GM19099 (cell line): ENCODE measurements around the gene PTOV1.
A peak's percentile ranks its signal among the peaks of the same experiment; 100 is the strongest.

ENCODE experiments used
- POLR2A ChIP-seq: IDR thresholded peaks from 3 replicates; pipeline ENCODE4 v1.6.1; 2011; ENCODE audit warnings: low read depth; ENCODE audit not compliant: insufficient read length; ENCODE audit errors: extremely low read depth

PTOV1 gene

GRCh38 chr19:49890349-49891311 lies 39.7 kb downstream of the PTOV1 start:
- no peak for TF ChIP-seq POLR2A

- TF ChIP-seq POLR2A = no peak
Measured at GRCh38 chr19:49891393-49891792, 40.4 kb downstream of the PTOV1 start.

GRCh38 chr19:49892716-49893115 lies 41.8 kb downstream of the PTOV1 start:
- TF ChIP-seq POLR2A = no peak

GRCh38 chr19:49894011-49894664 lies 43.2 kb downstream of the PTOV1 start:
- no peak for TF ChIP-seq POLR2A

GRCh38 chr19:49894879-49895565 lies 44.1 kb downstream of the PTOV1 start:
- peak; percentile 47 for TF ChIP-seq POLR2A

GRCh38 chr19:49895566-49896297 lies 44.8 kb downstream of the PTOV1 start:
- peak; percentile 32 for TF ChIP-seq POLR2A

GRCh38 chr19:49896863-49897621 lies 46.1 kb downstream of the PTOV1 start, which contains the start of gene IL4I1:
Gene IL4I1, minus strand, starts transcription at chr19:49896887. Its CDS starts 727 bp downstream, at chr19:49896160.
- peak; percentile 66 for TF ChIP-seq POLR2A

GRCh38 chr19:49904136-49904535 lies 53.2 kb downstream of the PTOV1 start:
- no peak for TF ChIP-seq POLR2A

- TF ChIP-seq POLR2A = peak; percentile 27
Measured at GRCh38 chr19:49906879-49907564, 56.1 kb downstream of the PTOV1 start.

GRCh38 chr19:49907745-49908446 lies 56.9 kb downstream of the PTOV1 start:
- TF ChIP-seq POLR2A = no peak

GRCh38 chr19:49908480-49909420 lies 57.8 kb downstream of the PTOV1 start:
- no peak for TF ChIP-seq POLR2A

GRCh38 chr19:49910179-49910578 lies 59.2 kb downstream of the PTOV1 start:
- peak; percentile 27 for TF ChIP-seq POLR2A
